Activated CD4-positive, alpha-beta T cell treated with anti-CD3 and anti-CD28 coated beads, Interleukin-2, amount 50 U/mL, for 4 hours (primary cell): ENCODE results near the gene HOOK1.

Experiments
- DNase-seq, 2 experiments: peaks; one replicate each; pipeline ENCODE4 v3.0.0-alpha.2; 2020

Gene HOOK1

GRCh38 chr1:59814901-59815825 lies at the start of gene HOOK1:
HOOK1 (plus strand) TSS chr1:59814949; CDS start chr1:59815118, 169 bp downstream.
- peak; percentile 21 to 24 for DNase-seq

GRCh38 chr1:59765011-59765730 lies 49.6 kb upstream of the HOOK1 start:
- DNase-seq, result no peak

- no peak for DNase-seq
These were observed 48.4 kb upstream of the HOOK1 start for GRCh38 chr1:59766227-59766855.

DNA sequence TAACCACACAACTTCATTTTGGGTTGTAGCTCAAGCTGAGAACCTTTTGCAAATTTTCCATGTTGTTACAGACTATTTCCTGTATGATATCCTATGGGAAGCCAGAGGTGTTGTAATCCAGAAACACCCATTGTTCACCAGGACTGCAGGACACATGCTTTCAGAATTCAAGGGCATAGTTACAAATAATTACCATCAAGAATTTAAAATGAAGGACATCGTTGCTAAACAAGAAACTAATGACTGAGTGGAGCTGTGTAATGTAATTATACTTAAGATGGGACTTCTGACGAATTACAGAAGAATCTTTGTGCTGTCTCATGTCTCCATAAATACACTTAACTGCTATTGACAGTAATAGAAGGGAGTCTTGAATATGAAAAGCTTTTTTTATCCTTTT lies 47.6 kb upstream of the HOOK1 start:
- DNase-seq, result no peak

DNA sequence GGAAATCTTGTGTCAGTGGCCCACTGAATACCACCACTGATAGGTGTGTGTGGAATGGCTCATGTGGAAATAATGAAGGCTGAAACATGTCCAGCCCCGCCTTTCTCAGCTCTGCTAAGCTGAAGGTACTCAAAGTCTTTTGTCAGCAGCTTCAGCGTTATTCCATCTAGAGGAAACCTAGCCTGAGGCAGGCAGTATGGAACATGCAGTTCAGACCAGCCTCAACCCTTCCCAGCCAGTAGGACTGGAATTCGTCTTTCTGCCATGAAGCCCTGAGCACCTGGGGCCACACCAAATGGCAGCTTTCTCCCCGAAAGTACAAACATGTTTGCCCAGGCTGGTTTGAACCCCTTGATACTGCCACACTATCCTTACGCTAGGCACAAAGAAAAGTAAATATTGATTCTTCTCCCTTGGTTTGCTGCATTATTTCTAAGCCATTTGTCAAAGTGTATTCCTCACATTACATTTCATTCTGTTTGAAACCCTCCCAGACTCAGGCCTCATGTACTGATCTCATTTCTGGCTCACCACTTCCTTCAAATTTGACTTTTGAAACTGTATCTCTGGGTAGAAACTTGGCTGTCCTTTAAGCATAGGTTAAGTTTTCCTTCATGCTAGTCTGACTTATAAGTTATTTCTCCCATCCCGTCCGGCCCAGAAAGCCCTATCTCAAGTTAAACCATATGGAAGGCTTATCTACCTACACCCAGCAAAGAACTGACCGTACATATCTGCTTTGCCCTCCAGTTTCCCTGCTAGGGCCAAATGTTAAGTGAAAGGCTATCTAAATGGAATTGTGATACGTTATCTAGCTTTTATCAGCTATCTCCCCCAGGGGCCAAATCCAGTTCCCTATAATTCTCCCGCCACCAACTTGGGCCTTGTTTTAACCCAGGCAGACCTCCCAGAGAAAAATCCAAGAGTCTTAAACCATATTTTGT lies 45.7 kb upstream of the HOOK1 start:
- DNase-seq, result no peak

- no peak for DNase-seq
These were observed 45.0 kb upstream of the HOOK1 start for GRCh38 chr1:59769736-59770095.

DNA sequence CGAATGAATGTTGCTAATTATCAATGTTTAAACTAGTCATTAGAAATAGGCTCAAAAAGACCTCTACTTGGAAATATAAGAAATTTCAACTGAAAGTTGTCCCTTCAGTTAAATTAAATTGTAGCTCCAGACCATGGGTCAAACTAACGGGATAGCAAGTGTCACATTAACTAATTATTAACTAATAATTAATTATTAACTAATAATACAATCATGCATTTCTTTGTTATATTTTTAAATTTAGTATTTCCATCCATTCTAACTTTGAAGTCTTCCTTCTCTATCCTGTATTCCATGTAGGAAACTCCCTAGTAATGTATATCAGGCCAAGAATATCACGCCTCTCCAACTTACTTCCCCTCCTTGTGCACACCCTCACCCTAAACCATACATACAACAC lies 43.4 kb upstream of the HOOK1 start:
- DNase-seq, result no peak

DNA sequence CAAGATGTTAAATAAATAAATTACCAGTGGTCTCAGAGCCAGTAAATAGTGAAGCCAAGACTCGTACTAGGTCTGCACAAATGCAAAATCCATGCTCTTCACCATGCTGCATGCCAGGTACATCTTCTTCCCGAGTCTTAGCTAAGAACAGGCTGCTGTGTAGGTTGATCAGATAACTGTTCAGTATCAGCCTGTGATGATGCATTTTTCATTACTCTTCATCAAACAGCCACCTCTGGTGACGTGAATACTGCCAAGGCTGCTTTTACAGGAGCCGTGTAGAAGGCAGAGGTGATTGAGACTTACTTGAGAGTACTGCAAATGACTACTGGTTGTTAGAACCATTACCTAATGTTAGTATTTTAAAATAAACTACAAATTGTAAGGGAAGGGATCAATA lies 39.3 kb upstream of the HOOK1 start:
- no peak for DNase-seq

DNA sequence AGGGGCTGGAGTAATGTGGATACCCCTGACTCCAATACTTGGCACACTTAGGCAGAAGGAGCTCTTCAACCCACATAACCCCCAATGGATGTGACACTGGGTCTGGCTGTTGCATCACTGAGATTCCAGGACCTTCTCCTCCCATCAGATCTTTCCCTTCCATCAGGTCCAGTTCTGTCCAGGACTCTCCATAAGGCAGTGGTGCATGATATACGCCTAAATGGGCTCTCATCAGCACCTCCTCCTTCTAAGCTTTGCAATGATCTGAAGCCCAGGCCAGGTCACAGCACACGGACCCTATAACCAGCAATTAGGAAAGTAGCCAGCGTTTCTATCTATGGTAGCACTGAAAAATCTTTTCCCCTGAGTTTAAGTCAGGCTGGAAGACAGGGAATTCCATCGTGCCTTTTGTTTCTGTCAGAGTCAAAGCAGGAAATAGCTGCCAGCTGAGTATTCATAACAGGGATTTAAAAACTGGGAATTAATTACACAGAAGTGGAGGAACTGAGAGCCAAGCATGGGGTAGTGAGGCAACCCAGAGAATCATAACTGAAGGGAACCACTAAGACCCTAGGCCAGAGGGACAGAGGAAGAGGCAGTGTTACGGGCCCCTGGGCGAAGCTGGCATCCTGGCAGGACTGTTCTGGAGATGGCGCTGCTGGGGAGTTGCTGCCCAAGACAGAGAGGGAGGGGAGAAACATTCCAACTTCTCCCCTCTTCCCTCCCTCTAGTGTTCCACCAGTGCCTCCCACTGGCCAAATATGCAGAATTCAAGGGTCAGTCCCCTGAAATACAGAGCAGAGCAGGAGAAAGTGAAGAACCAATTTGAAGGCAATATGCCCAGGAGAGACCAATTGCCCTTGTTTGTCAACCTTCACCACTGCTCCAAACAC lies 37.5 kb upstream of the HOOK1 start:
- DNase-seq, result no peak

DNA sequence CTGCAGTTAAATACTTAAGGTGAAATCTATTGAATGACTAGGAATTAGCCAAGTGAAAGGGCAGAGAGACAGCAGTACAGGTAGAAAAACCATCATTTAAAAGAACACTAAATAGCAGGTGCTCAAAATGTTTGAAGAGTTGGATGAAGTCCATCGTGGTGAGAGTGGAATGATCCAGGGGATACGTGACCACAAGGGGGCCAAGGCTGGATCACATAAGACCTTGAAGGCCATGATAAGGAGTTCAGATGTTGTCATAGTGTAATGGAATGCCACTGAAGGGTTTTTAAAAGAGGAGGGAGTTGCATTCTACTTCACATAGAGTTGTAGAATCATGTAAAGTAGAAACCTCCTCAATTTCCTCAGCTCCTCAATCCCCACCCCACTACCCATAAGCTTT lies 34.8 kb upstream of the HOOK1 start:
- no peak for DNase-seq

DNA sequence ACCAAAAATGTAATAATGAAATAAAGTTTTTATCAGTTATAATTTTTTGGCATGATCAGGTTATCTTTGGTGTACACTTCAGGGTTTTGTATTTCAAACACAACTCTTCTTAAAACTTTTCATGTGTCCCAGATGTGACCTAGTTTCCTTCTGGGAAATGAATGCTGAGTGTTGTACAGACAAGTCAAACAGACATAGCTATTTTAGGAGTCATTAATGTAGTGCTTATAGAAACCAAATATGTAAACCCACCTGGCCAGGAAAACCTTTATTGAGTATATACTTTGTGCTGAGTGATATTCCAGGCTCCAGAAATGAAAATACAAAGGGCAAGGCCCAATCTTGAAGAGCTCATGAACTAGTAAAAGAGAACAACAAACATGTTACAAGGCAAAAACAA lies 25.9 kb upstream of the HOOK1 start:
- DNase-seq, result no peak

- DNase-seq, result no peak
These were observed 16.1 kb upstream of the HOOK1 start for GRCh38 chr1:59798600-59798999.

DNA sequence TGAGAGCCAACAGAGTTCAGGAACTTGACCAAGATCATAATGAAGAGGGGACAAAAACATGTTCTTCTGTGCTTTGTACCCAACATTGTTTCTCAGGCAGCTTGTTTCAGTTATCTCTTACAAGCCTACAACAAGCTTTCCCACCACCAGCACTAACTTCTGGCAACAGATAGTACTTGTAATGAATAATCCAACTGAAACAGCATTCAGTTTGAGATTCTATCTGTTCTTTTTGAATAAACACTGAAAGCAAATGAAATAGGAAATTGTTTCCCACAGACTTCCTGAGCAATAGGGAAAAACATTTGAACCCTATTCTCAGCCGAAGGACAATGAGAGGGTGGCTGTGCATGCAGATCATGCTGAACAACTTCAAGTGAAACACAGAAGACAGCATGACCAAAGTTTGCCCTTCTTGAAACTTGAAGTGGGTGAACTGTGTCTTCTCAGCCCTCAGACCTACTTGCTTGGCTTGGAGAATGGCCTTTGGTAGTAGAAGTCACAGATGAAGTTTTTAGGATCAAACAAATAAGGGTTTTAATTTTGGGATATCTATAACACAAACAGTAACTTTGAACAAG lies 11.2 kb upstream of the HOOK1 start:
- no peak for DNase-seq

GRCh38 chr1:59804301-59804700 lies 10.4 kb upstream of the HOOK1 start:
- no peak for DNase-seq

DNA sequence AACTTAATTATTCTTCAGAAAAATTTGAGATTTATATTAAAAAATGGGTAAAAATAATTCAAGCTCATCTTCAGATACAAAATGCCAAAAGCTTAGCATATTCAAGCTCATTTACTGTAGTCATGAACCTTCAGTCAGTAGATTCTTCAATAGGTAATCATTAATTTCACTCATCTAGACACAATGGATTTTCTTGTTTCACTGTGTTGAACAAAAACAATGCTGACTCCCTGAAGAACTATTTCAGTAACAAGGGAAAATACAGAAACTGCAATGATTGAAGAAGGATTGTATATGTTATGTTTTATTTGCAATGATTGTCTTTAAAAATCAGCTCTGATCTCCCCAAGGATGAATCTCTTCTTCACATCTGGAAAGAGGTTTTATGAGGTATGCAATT lies 9.2 kb upstream of the HOOK1 start:
- DNase-seq, result no peak

DNA sequence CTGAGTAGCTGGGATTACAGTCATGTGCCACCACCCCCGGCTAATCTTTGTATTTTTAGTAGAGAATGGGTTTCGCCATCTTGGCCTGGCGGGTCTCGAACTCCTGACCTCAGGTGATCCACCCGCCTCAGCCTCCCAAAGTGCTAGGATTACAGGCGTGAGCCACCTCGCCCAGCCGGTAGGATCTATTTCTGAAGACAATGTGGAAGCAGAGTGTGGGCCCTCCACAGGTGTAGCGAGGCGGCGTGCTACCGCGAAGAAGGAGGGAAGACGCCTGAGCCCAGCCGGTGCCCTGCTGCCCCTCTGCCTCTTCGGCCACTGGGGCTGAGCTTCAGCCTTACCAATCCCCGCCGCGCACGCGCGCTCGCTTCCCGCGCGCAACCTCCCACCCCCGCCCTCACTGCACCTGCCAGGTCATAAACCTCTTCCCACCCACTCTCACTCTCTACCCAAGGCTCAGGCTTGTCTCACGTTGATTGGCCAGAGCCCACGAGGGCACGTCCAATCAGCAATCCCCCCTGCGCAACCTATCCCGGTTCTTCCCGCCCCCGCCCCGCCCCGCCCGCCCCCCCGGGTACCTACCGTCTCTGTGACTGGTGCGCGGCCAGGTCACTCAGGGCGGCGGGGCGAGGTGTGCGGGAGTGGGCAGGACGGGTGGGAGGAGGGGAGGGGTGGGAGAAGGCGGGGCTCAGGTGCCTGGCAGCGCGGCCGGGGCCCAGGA lies 409 bp upstream of the HOOK1 start:
- peak; percentile 89 to 92 for DNase-seq

DNA sequence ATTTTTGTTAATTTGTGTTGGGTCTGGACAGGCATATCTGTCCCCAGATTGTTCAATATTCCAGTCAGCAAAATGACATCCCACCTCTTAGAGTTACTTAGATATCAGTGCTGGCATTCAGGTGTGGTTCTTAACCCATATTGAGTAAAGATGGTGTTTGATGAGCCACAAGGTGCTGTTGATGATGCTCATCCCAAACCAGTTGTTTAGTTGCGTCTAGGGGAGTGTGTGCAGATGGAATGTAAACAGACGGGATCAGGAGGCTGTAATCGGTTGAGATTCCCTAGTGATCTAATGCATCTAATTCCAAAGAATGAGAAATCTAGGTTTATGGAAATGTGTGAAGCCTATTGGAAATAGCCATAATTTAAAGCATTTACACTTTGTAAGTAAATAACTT lies 1.1 kb downstream of the HOOK1 start:
- DNase-seq, result no peak

DNA sequence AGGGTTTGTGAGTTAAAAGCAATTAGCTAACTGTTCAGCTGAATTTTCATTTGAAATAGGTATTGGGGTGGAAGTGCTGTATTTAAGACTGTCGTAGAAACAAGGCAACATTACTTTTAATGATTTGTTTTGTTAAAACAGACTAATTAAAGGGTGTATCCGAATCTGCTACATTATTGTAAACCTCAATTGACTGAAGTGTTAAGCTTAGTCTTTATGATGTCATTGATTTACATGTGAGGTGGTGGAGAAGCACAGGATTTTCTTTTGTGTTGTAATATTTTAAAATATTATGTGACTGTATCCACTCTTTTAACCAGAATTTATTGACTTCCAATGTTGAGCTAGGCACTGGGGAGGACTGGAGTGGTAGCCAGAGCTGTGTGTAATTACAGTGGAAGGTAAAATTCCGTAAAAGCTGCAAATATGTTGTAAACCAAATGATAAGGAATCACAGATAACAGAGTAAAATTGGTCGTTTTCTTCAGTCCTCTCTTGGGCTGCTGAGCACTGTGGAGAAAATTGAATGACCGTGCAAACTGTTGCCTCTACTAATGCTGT lies 1.6 kb downstream of the HOOK1 start:
- no peak for DNase-seq

GRCh38 chr1:59819566-59820438 lies 5.1 kb downstream of the HOOK1 start:
- DNase-seq, result no peak
